Measurements from ENCODE around the gene AP1S2. TPM values are rescaled to one million over a fixed set of nuclear protein-coding genes. Genes with fewer than 3 reads are reported as not detected.

AP1S2 gene
- total RNA-seq: 86.6 and 115 TPM in 2 replicates

GRCh38 chrX:15854712-15855567 lies at the start of gene AP1S2:
Gene AP1S2, minus strand, starts transcription at chrX:15854813. Its CDS starts 2,289 bp downstream, at chrX:15852524.

GRCh38 chrX:15789979-15790768 lies 64.4 kb downstream of the AP1S2 start, which contains the start of gene ZRSR2:
Gene ZRSR2, plus strand, starts transcription at chrX:15790484. Its CDS starts 12 bp downstream, at chrX:15790496.

Other genes starting within 250 kb of the AP1S2 start
- gene CLTRN, start 190.0 kb downstream of the AP1S2 start, total RNA-seq: under 0.01 and 0.17 TPM in 2 replicates
- gene CA5B, start 116.5 kb downstream of the AP1S2 start, total RNA-seq: 2.2 and 3.3 TPM in 2 replicates
- 1.3 and 3.1 TPM in 2 replicates for gene ZRSR2, start 64.3 kb downstream of the AP1S2 start, total RNA-seq

Measured in dermis lymphatic vessel endothelial cell (primary cell).